Neutrophil (primary cell): Measurements from ENCODE around the gene FREM1.

Experiments
- H3K27ac ChIP-seq: fragments of 200-600 bp; sonication (generic); 2 replicates; pipeline ENCODE4 v1.5.1; 2016; ENCODE audit warnings: mild to moderate bottlenecking, moderate library complexity
- H3K27me3 ChIP-seq: fragments of 200-600 bp; sonication (generic); 2 replicates; pipeline ENCODE4 v1.6.0; 2016; ENCODE audit warnings: mild to moderate bottlenecking
- H3K36me3 ChIP-seq: fragments of 200-600 bp; sonication (generic); 2 replicates; pipeline ENCODE4 v1.5.1; 2017
- H3K4me1 ChIP-seq, 2 experiments: fragments of 200-600 bp in 1 of 2; sonication (generic) in 1 of 2; 1 replicate in 1 of 2; 2 replicates in 1 of 2; pipeline versions ENCODE4 v1.5.1 to v1.6.1; 2013 to 2016; ENCODE audit warnings: low read depth in 1 of 2, low read length in 1 of 2, mild to moderate bottlenecking in 1 of 2, moderate library complexity in 1 of 2; ENCODE audit not compliant: control insufficient read depth in 1 of 2, insufficient read depth in 1 of 2
- H3K4me3 ChIP-seq, 2 experiments: fragments of 200-600 bp in 1 of 2; sonication (generic) in 1 of 2; 1 replicate in 1 of 2; 2 replicates in 1 of 2; pipeline ENCODE4 v1.5.1; 2013 to 2016; ENCODE audit warnings: low read depth in 1 of 2, low read length in 1 of 2, mild to moderate bottlenecking in 1 of 2, moderate library complexity in 1 of 2
- H3K9me3 ChIP-seq: fragments of 200-600 bp; sonication (generic); 2 replicates; pipeline ENCODE4 v1.5.1; 2016
- CTCF ChIP-seq: fragments of 200-600 bp; sonication (generic); IDR thresholded peaks from 2 replicates; pipeline ENCODE4 v1.5.1; 2016; ENCODE audit warnings: antibody characterized with exemption

FREM1 gene

GRCh38 chr9:14814249-14814628 lies 96.0 kb downstream of the FREM1 start:
- Histone ChIP-seq H3K27me3 (no peaks in the 10 kb centered on the region), H3K27ac (no peak overlapping the region), H3K9me3 (no peaks in the 10 kb centered on the region)

GRCh38 chr9:14813336-14814248 lies 96.6 kb downstream of the FREM1 start:
- no peak for TF ChIP-seq CTCF
- H3K4me1 ChIP-seq = no peaks in the 10 kb centered on the region
- no peak overlapping the region for H3K27ac ChIP-seq
- H3K36me3 ChIP-seq = no peaks in the 10 kb centered on the region
- H3K27me3 ChIP-seq = no peaks in the 10 kb centered on the region
- no peak overlapping the region for H3K4me3 ChIP-seq
- no peaks in the 10 kb centered on the region for H3K9me3 ChIP-seq

More at GRCh38 chr9:14814249-14814628, 96.0 kb downstream of the FREM1 start:
- TF ChIP-seq CTCF = no peak
- H3K4me3 ChIP-seq = no peak overlapping the region
- H3K36me3 ChIP-seq = no peaks in the 10 kb centered on the region
- H3K4me1 ChIP-seq = no peaks in the 10 kb centered on the region

DNA sequence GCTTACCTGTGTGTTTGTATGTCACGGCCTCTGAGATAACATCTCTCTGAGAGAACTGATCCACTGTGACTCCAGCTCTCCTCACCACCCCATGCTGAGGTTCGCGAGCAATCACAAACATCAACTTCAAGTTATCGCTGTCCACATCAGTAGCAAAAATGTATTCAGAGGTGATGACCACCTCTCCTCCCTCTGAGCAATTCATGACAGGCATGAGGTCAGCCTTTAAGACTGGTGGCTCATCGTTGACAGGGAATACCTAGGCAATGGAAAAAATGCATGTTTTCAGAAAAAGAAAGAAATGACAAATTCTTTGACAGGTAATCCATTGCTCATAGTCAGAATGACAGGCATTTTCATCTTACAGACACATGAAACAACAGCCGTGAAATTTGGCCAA lies 97.4 kb downstream of the FREM1 start:
- no peak for TF ChIP-seq CTCF
- Histone ChIP-seq H3K9me3 (no peaks in the 10 kb centered on the region), H3K36me3 (no peaks in the 10 kb centered on the region), H3K4me1 (no peaks in the 10 kb centered on the region), H3K4me3 (no peak overlapping the region), H3K27ac (no peak overlapping the region), H3K27me3 (no peaks in the 10 kb centered on the region)

DNA sequence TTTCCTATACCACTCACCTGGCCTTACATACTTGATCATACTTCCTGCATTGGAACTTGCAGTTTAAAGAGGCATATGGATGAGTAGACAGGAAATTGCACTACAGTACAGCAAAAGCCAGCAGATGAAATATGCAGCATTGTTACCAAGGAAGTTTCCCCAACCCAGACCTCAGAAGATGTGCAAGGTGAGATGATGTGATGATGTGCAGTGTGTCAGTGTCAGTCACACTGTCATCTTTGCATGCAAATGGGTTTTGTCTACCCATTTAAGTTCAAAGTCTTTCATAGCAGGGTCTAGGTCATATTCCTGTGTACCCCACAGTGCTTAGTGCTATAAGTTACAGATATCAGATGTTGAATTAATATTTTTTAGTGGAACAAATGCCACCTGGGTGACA lies 98.4 kb downstream of the FREM1 start:
- Histone ChIP-seq H3K27me3 (no peaks in the 10 kb centered on the region), H3K36me3 (no peaks in the 10 kb centered on the region), H3K4me1 (no peaks in the 10 kb centered on the region), H3K9me3 (no peaks in the 10 kb centered on the region), H3K4me3 (no peak overlapping the region), H3K27ac (no peak overlapping the region)
- no peak for TF ChIP-seq CTCF

- Histone ChIP-seq H3K27ac (no peak overlapping the region), H3K9me3 (no peaks in the 10 kb centered on the region), H3K4me3 (no peak overlapping the region), H3K4me1 (no peaks in the 10 kb centered on the region), H3K36me3 (no peaks in the 10 kb centered on the region), H3K27me3 (no peaks in the 10 kb centered on the region)
- no peak for TF ChIP-seq CTCF
Measured at GRCh38 chr9:14806941-14807520, 103.2 kb downstream of the FREM1 start.
